Ascending aorta (tissue), 2 donors: ENCODE measurements around the gene SEMA3C. TPM values are rescaled to one million over a fixed set of nuclear protein-coding genes. Genes with fewer than 3 reads are reported as not detected.

Experiments used
- DNase-seq, 2 donors: peaks; one replicate each; pipeline ENCODE4 v3.0.0-alpha.2; 2019; ENCODE audit warnings: low spot score in 2 of 2
- H3K27ac ChIP-seq, 2 donors: fragments of 200-600 bp; sonication (generic); one replicate each; pipeline ENCODE4 v1.5.1; 2016 to 2017; ENCODE audit warnings: mild to moderate bottlenecking in 1 of 2
- H3K27me3 ChIP-seq: fragments of 200-600 bp; sonication (generic); one replicate; pipeline ENCODE4 v1.5.1; 2017
- H3K36me3 ChIP-seq, 2 donors: fragments of 200-600 bp; sonication (generic); one replicate each; pipeline ENCODE4 v1.5.1; 2016
- H3K4me1 ChIP-seq, 2 donors: fragments of 200-600 bp; sonication (generic); one replicate each; pipeline ENCODE4 v1.5.1; 2016 to 2017; ENCODE audit warnings: mild to moderate bottlenecking in 1 of 2
- H3K4me3 ChIP-seq, 2 donors: fragments of 200-600 bp; sonication (generic); one replicate each; pipeline ENCODE4 v1.5.1; 2016 to 2017; ENCODE audit warnings: mild to moderate bottlenecking in 1 of 2
- H3K9me3 ChIP-seq, 2 donors: fragments of 200-600 bp; sonication (generic); one replicate each; pipeline ENCODE4 v1.5.1; 2016
- CTCF ChIP-seq, 3 experiments: fragments of 200-600 bp in 2 of 3; fragments of 450-650 bp in 1 of 3; sonication (generic) in 2 of 3; IDR thresholded peaks; one replicate each; pipeline ENCODE4 v1.5.1; 2016 to 2019; ENCODE audit warnings: antibody characterized with exemption in 3 of 3, mild to moderate bottlenecking in 1 of 3, moderate library complexity in 1 of 3
- intact Hi-C: fragments of 100-400 bp; cut with DNase I; formaldehyde crosslinking; loops from one replicate; pipeline ENCODE4 v1.15.1; 2023
- total RNA-seq: library from RNA; depleted of rRNA; stranded (reverse); fragments of >200 nt; gene quantifications from one replicate; pipeline ENCODE4 v1.1.0, GENCODE V29; 2016

SEMA3C gene
- total RNA-seq, 1 donor from 2014 or later: 16.6 TPM

DNA sequence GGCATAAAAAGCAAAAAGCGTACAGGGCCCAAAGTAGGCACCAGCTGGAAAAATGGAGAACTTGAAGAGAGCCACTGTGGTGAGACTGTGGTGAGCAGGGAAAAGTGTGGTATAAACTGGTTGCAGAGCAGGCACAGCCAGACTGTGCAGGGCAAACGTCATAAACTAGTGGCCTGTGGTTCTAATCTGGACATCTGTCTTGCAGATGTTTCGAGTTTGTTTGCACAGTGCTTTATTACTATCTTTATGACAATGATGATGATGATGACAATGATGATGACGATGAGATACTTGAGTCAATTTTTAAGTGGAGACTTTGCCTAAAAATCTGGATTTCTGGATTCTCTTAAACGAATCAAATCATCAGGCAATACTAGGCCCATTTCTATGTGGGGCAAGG is 45.7 kb downstream of the SEMA3C start:
- no peak for TF ChIP-seq CTCF (IDR thresholded peaks at IDR 0.05)
- H3K27ac ChIP-seq: no peak overlapping the region
- H3K27me3 ChIP-seq: no peaks in the 10 kb centered on the region
- intact Hi-C loops: loop anchor here (5.0 kb wide), 1 partner anchor 46 kb away; no protein-coding TSS in a partner anchor
- no peaks in the 10 kb centered on the region for H3K36me3 ChIP-seq
- DNase-seq: no peak
- peaks cover 0 to 5% of the 10 kb centered on the region in 2 donors for H3K4me1 ChIP-seq
- H3K4me3 ChIP-seq: no peak overlapping the region
- no peaks in the 10 kb centered on the region for H3K9me3 ChIP-seq

DNA sequence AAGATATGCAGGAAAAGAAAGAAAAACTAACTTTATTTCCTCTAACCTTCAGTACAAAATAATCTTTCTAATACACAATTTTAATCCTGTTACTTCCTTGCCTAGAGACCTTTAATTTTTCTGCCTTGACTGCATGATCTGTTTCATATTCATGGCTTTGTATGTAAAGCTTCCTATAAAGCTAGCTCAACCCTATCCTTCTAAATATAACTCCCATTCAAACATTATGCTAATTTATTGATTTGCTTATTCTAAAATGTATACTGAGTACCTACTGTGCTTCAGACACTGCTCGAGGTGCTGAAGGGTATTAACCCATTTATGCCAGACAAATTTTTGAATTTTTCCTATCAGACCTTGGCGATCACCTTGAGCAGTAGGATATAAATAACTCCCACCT is 47.6 kb downstream of the SEMA3C start:
- no peak overlapping the region for H3K27ac ChIP-seq
- intact Hi-C loops: loop anchor here (5.0 kb wide), 1 partner anchor 44 kb away; no protein-coding TSS in a partner anchor
- peaks cover 0 to 5% of the 10 kb centered on the region in 2 donors for H3K4me1 ChIP-seq
- H3K36me3 ChIP-seq: no peaks in the 10 kb centered on the region
- no peak for TF ChIP-seq CTCF (IDR thresholded peaks at IDR 0.05)
- H3K9me3 ChIP-seq: no peaks in the 10 kb centered on the region
- no peak for DNase-seq
- H3K27me3 ChIP-seq: no peaks in the 10 kb centered on the region
- H3K4me3 ChIP-seq: no peak overlapping the region

DNA sequence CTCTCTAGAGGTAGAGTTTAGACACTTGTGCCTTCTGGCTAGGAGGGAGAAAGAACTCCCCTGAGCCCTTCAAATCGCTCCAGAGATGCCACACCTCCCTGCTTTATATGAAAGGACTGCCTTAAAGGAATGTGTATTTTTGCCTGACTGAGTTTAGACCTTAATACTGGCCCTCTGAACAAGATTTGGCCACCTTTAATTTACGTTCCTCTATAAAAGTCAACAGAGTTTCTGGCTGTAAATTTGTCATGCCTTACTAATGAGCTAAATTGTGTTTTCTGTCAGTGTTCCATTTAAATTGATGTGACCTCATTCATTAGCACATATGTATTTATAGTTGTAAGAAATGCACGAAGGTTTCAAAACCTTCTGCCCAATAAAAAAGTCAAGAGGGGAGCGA is 48.0 kb downstream of the SEMA3C start:
- peak overlapping the region in 1 of 2 donors; percentile 15 for H3K27ac ChIP-seq
- no peaks in the 10 kb centered on the region for H3K36me3 ChIP-seq
- DNase-seq: no peak
- intact Hi-C loops: loop anchor here (5.0 kb wide), 1 partner anchor 44 kb away; no protein-coding TSS in a partner anchor
- H3K4me1 ChIP-seq: peaks cover 0 to 5% of the 10 kb centered on the region in 2 donors
- no peak overlapping the region for H3K4me3 ChIP-seq
- no peaks in the 10 kb centered on the region for H3K27me3 ChIP-seq
- no peak for TF ChIP-seq CTCF (IDR thresholded peaks at IDR 0.05)
- no peaks in the 10 kb centered on the region for H3K9me3 ChIP-seq

DNA sequence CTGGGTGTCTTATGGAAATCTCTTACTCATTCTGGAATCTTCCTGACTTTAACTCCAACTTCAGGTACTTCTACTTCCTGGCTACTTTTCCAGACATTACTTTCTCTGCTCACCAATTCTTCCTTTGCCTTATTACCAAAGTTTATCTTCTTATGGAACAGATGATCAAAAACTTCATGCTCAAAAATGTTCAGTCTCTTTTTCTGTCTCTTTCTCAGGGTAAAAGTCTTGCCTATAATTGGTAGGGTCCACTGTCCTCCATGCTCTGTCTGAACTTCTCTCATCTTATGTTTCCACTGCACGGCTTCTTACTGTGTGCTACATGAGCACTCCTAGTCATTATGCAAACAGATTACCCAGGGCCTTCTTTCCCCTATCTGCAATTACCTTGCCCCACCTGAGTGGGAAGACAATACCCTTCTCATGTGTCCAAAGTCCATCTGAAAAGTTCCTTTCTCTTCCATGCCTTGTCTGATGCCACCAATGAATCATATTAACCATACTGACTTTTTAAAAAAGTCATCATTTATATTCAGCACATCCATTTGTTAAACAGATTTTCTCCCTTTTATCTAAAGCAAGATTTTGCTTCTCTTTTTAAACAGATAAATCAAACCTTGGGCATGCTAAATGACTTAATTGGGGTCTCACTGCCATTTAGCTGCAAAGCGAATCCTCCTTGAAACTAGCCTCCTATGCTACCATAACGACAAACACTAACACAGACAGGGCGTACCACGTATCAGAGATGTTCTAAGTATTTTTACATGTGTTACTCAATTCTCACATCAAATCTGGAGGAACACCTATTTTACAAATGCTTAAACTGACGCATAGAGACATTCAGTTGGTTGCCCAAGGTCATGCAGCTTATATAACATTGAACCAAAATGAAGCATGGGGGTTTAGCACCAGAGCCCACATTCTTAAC is 48.8 kb downstream of the SEMA3C start:
- intact Hi-C loops: loop anchor here (5.0 kb wide), 1 partner anchor 43 kb away; no protein-coding TSS in a partner anchor
- Histone ChIP-seq H3K27me3 (no peaks in the 10 kb centered on the region), H3K36me3 (no peaks in the 10 kb centered on the region), H3K27ac (peak overlapping the region in 1 of 2 donors; percentile 12), H3K4me1 (peaks cover 0 to 5% of the 10 kb centered on the region in 2 donors), H3K9me3 (no peaks in the 10 kb centered on the region), H3K4me3 (no peak overlapping the region)
- TF ChIP-seq CTCF (IDR thresholded peaks at IDR 0.05): no peak
- DNase-seq: no peak

DNA sequence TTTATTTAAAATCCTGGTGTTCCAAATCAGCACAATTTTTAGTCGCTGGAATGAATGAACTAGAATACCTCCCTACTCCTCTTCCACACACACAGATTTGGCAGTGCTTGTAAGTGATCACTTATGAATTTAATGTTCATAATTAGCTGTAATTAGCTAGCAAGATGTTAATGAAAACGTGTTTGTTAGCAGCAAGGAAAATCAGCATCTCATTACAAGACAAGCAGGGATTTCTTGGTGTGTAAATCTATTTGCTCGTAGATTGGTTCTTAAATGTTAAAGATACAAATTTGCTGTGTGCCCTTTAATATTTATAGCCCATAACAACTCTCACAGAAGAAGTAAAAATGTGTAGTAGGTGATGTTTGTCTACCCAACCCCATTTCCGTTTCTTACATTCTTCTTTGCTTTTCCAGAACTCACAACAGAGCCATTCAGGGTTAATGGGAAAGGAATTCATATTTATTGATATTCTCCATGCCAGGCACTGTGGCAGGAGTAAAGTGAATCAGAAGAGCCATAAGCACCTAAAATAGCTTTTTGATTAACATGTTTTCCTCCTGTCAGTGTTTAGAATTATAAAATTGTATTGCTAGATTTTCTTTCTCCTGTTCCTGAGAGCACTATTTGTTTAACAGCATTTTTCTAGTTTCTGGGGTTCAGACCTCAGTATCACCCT is 49.6 kb downstream of the SEMA3C start:
- no peaks in the 10 kb centered on the region for H3K27me3 ChIP-seq
- no peak for TF ChIP-seq CTCF (IDR thresholded peaks at IDR 0.05)
- H3K9me3 ChIP-seq: no peaks in the 10 kb centered on the region
- no peak for DNase-seq
- H3K27ac ChIP-seq: peak overlapping the region in 1 of 2 donors; percentile 12
- peaks cover 0 to 5% of the 10 kb centered on the region in 2 donors for H3K4me1 ChIP-seq
- intact Hi-C loops: no loop called here
- H3K4me3 ChIP-seq: no peak overlapping the region
- no peaks in the 10 kb centered on the region for H3K36me3 ChIP-seq
